NCI-H2107 (cell line): ENCODE results near the gene ZMYND8.
"Not testable (repeated sequence)": the region's sequence is repeated elsewhere in the genome, so short reads cannot be mapped to it uniquely, and the experiment has no call there.

Experiments used
- DNase-seq: peaks from one replicate; lab custom pipeline; 2025; lab: John Stamatoyannopoulos, UW

Gene ZMYND8

DNA sequence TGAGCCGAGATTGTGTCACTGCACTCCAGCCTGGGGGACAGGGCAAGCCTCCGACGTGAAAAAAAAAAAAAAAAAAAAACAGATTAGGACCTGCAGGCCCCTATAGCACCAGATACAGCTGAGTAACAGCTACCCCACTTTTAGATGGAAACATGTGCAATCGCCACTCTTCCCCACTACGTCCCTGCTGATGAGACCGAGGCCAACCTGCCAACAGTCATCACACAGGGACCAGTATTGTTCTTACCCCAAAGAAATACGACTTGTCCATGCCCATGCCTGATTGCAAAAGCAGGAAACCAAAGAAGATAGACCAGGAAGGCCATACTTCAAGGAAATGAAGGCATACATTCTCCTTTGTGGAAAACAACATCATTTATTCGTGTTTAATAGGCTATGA is 45.8 kb downstream of the ZMYND8 start:
- no peak for DNase-seq

DNA sequence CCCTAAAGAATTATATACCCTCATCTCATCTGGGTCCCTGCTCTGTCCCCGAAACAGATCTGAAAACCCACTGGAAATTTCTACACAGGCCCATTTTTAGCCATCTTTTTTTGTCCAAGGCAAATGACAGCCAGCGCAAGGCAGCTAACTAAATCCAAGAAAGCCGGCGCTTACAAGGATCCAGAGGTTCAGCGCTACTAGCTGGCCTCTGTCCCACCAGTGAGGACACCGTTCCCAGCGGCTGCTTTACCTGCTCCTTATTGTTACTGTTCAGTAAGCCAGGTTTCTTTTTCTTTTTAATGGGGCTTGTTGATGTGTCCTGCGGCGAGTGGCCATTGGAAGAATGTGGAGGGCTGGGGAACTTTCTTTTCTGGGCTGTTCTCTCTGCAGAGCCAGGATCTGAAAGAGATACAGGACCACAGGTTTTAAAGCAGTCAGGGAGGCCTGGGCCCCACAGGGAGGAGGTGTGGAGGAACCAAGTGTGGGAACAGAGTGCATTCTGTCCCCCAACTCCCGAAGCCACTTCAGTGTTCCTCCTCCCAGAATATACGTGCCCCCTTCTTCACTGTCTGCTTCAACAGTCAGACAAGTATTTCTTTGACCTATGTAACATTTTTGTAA is 46.6 kb downstream of the ZMYND8 start:
- DNase-seq, result no peak

DNA sequence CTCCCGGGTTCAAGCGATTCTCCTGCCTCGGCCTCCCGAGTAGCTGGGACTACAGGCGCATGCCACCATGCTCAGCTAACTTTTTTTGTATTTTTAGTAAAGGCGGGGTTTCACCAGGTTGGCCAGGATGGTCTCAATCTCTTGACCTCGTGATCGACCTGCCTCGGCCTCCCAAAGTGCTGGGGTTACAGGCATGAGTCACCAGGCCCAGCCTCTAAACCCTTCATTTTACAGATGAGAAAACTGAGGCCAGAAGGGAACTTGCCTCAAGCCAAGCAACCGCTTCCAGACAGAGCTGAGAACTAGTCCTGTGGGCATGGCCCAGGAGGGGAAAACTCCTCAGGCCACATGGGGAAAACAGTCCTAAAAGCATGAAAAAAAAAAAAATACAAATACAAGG is 47.1 kb downstream of the ZMYND8 start:
- no peak for DNase-seq

DNA sequence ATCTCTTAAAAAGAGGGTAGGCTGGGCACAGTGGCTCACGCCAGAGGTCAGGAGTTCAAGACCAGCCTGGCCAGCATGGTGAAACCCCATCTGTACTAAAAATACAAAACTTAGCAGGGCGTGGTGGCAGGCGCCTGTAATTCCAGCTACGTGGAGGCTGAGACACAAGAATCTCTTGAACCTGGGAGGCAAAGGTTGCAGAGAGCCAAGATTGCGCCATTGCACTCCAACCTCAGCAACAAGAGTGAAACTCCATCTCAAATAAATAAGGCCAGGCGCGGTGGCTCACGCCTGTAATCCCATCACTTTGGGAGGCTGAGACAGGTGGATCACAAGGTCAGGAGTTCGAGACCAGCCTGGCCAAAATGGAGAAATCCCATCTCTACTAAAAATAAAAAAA is 48.9 kb downstream of the ZMYND8 start:
- not testable (repeated sequence) for DNase-seq

DNA sequence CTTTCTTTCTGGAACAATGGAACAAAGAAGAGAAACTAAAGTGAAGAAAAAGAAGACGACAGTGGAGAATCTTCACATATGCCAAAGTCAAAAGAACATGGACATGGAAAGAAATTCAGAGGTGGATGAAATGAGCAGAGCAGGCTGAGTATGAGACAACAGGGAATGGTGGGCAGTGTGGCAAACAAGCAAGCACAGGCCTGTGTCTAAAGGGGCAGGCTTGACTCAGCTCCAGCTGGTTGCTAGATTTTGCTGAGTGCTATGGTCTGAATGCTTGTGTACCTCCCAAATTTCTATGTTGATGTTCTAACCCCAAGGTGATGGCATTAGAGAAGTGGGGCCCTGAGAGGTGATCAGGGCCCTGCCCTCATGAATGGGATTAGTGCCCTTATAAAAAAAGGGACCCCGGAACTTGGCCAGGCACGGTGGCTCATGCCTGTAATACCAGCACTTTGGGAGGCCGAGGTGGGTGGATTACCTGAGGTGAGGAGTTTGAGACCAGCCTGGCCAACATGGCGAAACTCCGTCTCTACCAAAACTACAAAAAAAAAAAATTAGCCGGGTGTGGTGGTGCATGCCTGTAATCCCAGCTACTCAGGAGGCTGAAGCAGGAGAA is 49.6 kb downstream of the ZMYND8 start:
- DNase-seq, result no peak

DNA sequence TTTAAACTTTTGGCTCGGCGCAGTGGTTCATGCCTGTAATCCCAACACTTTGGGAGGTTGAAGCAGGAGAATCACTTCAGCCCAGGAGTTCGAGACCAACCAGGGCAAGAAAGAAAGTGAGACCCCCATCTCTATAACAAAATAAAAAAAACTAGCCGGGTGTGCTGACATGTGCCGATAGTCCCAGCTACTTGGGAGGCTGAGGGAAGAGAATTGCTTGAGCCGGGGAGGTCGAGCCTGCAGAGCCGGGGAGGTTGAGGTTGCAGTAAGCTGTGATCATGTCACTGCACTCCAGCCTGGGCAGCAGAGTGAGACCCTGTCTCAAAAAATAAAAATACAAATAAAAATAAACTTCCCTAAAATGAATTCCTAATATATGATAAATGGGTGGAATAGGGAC is 50.4 kb downstream of the ZMYND8 start:
- no peak for DNase-seq

DNA sequence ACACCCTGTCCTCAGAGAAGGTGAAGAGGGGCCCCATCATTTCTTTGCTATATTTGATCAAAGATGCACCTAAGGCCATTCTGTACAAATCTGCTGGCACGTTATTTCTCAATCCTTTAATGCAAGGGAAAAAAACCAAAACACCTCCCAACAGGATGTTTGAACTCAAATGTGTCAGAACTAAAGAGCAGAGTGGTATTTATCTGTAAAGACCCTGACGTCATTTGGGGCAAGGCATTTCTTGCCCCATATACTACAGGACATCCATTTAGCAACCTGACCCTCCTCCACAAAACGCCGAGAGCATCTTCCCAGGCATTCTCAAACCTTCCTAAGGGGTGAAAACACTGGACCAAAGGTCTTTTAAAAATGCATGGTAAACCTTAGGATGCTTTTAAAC is 50.8 kb downstream of the ZMYND8 start:
- no peak for DNase-seq

DNA sequence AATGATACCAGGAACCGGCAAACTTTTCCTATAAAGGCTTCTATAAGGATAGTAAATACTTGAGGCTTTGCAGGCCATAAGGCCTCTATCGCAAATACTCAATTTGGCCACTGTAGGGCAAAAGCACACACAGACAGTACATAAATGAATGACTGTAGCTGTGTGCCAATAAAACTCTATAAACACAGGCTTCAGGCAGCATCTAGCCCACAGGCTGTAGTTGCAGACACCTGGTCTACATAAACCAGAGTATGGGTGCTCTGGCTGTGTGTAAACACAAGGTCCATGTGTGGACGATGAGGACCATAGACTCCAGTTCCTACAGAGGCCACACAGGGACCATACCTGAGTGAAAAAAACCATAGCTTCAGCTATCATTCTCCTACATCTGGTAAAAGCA is 52.2 kb downstream of the ZMYND8 start:
- no peak for DNase-seq

DNA sequence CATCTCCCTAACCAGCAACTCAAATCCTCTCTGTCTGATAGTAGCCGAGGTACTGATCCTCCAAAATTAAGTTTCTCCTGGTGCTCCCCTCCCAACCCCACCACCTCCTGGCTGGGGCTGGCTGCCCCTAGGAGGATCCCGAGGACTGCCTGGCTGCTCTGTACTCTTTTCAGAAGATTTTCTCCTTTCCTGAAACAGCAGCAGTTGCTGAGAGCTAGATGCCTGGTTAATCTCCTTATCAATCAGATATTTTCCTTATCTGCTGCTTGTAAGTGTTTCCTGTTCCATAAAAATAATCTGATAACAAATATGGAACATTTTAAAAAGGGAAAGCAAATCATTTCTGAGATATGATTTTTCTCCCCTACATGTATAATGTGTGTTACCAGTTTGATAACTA is 52.8 kb downstream of the ZMYND8 start:
- no peak for DNase-seq

DNA sequence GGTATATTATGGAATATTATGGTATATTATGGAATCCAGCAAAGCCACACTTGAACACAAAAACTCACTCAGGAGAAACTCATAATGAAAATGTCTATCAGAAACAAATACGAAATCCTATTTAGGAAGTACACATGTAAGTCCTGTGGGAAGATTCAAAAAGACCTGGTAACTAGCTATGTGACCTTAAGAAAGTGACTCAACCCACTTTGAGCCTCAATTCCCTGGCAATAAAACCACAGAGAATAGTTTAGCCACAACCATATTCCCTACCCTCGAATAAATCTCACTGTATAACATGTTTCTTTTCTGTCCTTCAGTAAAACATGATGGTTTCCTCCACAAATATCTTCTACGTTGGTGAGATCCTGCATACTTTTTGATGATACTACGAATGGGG is 56.4 kb downstream of the ZMYND8 start:
- no peak for DNase-seq

DNA sequence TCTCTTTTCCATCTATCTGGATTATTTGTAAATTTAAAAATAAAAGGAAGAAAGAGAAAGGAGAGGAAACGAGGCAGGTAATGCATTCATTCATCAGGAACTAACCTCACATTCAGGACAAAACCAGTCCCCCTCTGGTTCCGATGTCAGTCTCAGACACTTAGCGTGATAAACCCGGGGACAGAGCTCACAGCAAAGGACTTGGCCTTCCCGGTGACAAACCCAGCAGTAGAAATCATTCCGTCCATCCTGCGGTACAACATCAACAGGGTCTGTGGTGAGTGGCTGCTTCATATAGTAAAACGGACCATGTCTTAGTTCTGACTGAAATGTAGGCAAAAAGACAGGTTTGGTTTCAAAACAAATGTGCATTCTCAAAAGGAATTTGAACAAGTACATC is 57.9 kb downstream of the ZMYND8 start:
- DNase-seq, result no peak

DNA sequence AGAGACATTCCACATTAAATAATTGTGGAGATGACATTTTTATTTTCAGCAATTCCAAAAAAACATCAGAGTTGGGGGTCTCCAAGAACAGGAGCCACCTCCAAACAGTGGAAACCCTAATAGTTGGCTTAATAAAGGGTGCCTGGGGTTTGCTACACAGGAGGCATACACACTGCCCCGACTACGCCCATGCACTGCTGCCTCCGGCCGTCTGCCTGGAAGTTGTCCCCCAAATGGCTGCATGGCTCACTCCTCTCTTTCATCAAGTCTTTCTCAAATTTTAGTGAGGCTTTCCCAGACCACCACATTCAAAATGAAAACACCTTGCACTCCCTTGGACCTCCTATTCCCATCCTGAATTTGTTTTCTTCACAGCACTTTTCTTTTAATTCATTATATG is 58.8 kb downstream of the ZMYND8 start:
- DNase-seq, result no peak

DNA sequence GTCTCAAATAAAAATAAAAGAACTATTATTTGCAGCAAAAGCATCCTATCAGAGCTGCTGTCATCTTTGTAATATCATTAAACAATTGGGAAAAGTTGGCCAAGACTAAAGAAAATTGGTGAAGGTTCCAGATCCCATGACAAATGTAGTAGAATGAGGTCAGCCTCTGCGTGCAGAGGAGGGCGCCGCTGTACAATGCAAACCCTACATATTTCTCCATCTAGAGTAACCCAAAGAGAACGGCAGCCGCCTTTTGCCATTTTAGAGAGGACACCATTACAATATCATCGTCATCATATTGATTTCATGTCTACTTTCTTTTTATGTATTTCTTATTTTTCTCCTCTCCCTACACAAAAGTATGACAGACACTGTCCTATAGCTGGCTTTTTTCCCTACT is 59.5 kb downstream of the ZMYND8 start:
- no peak for DNase-seq

DNA sequence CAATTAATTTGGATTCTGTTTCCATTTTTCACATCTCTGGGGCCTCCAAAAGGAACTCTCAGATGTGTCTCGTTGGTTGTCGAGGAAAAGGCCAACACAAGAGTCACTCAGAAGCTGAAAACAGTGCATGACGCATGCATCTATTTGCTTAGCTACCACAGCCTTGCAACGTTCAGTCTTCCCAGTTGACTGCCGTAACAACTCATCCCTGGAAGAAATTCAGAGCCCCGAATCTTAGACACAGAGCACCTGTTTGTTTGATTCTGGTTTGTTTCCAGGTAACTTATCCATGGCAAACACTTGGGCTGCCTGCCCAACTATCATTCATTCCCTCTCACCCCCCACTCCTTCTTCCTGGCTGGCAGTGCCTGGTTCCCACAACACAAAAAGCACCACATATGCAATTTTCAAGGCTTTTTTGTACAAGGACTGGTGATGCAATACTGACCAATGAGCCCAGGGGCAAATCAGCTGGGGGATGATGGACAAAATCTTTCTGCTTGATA is 60.5 kb downstream of the ZMYND8 start:
- no peak for DNase-seq

DNA sequence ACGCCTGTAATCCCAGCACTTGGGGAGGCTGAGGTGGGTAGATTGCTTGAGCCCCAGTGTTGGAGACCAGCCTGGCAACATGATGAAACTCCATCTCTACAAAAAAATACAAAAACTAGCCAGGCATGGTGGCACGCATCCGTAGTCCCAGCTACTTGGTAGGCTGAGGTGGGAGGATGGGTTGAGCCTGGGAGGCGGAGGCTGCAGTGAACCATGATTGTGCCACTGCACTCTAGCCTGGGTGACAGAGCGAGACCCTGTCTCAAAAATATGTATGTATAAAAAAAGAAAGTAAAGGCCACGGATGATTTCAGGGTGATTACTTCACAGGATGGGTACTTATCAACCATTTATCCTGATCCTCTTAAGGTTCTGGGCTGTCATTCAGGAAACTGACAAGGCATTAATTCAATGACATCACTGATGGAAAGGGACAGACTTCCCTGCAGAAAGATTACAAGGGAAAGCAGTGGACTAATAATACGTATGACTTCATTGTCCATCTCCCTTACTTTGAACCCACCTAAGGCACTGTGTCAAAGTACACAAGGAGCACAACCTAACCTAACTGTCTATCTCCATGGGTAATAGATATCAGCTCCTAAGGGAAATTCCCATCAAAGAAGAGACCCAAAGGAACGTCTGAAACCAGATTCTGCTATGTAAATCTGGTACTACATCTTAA is 61.2 kb downstream of the ZMYND8 start:
- no peak for DNase-seq

DNA sequence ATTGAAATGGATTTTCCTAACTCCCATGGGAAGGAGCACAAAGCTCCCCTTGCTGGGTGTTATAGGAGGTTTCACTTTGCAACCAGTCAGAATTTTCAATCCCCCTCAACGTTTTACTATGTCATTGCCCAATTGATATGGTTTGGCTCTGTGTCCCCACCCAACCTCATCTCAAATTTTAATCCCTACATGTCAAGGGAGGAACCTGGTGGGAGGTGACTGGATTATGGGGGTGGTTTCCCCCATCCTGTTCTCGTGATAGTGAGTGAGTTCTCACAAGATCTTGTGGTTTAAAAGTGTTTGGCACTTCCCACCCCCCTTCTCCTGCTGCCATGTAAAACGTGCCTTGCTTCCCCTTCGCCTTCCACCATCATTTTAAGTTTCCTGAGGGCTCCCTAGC is 62.9 kb downstream of the ZMYND8 start:
- DNase-seq, result no peak

DNA sequence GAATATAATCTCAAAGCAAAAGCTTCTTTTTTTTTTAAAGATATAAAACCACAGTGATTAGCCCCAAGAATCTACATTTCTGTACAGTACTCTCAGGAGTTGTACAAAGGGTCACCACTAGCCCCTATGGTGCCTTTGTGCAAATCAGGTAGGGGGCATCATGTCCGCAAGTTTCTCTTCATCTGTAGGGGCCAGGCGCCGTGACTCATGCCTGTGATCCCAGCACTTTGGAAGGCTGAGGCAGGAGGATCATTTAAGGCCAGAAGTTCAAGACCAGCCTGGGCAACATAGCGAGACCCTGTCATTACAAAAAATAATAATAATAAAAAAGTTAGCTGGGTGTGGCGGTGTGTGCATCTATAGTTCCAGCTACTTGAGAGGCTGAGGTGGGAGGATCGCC is 63.9 kb downstream of the ZMYND8 start:
- no peak for DNase-seq

DNA sequence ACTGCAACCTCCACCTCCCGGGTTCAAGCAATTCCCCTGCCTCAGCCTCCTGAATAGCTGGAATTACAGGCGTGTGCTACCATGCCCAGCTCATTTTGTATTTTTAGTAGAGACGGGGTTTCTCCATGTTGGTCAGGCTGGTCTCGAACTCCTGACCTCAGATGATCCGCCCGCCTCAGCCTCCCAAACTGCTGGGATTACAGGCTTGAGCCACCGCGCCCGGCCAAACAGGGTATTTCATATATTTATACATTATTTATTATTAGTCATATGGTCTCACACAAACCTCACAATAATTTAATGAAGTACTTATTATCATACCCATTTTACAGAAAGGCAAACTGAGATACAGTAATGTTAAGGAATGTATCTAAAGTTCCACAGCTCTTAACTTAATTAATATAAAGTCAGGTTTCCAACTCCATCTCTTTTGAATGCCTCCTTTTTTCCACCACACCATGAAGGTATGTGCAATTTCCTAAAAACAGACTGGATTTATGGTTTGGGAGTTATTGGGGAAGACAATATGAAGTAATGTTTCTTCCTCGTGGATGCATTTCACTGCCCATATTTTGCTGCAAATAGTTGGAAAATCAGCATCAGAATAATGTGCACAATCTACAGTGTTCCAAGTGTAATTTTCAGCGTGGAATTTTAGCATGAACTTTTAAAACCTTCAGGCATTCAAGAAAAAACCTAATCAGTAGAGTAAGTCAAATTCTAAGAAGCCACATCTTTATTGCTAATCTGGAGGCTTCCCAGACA is 65.7 kb downstream of the ZMYND8 start:
- no peak for DNase-seq

DNA sequence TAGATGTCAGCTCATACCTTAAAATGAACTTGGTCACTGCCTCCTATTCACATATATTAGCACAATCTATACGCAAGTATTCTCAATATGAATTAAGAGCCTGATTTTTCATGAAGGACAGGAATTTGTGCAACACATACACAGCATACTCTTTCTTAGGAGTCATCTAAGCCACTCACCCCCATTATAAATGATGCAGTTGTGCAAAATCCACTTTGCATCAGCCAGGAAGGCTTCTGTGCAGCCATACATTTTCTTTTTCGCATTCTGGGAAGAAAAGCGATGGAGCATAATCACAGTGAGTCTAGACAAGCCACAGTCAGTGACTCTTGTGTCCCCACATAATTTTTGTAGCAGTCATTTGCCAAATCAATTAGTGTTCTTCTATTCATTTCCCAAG is 66.5 kb downstream of the ZMYND8 start:
- DNase-seq, result no peak

DNA sequence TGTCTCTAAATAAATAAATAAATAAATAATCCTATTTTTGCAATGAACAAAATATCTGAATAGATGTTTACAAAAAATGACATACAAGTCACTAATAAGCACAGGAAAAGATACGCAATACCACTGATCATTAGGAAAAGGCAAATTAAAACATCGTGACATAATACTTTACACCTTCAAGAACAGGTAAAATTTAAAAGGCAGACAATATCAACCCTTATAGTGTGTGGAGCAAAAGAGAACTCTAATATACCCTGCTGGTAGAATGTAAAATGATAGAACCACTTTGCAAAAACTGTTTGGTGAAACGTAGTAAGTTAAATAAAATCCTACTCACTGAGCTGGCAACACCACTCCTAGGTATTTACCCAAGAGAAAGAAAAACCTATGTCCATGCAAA is 67.4 kb downstream of the ZMYND8 start:
- DNase-seq, result no peak

DNA sequence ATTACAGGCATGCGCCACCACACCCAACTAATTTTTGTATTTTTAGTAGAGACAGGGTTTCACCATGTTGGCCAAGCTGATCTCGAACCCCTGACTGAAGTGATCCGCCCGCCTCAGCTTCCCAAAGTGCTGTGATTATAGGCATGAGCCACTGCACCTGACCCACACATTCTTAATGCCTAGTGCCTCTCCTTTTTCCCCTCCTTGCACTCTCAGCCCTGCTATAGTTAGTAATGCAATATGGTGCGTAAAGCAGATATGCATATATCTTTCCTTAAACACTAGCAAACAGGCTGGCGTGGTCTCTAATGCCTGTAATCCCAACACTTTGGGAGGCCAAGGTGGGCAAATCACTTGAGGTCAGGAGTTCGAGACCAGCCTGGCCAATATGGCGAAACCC is 68.0 kb downstream of the ZMYND8 start:
- not testable (repeated sequence) for DNase-seq

DNA sequence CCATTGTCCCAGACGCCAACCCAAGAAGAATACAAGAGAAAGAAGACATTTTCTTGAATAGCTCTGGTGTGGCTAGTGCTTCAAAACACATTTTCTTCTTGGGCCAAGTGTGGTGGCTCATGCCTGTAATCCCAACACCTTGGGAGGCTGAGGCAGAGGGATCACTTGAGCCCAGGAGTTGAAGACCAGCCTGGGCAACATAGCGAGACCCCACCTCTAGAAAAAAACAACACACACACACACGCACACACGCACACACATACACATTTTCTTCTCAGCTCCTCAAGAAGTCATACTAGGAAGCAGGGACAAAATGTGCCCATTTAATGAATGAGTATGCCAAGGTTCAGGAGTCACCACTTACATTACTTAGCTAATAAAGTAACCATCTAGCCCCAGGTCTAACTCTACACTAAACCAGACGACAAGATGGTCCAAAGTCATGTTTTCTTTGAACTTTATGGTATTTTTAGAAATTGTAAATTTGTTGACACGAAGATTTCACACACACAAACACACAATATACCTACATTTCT is 68.8 kb downstream of the ZMYND8 start:
- DNase-seq, result no peak

DNA sequence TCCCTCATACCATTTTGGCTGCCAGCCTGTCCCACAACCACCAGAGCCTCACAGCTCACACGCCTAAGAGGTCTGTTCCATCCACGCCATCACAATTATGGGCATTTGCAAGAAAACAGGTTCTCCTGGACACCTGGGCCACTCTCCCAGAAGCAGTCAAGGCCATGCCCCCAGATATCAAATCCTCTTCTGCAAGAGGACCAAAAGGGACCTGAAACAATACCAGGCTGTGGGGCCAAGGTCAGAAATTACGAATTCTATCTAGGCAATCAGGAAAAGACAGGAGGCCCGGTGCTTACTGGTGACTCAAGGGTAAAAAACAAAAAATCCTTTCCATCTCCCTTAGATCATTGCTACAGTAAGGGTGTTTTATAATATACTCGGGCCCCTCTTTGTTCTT is 69.8 kb downstream of the ZMYND8 start:
- DNase-seq, result no peak
